ENCODE data around the gene TACC2.
"Not testable (repeated sequence)": the region's sequence is repeated elsewhere in the genome, so short reads cannot be mapped to it uniquely, and the experiment has no call there.

Gene TACC2

GRCh38 chr10:121988361-121989324, at the start of gene TACC2:
Gene TACC2 (plus strand): TSS chr10:121989163. CDS start chr10:122021982, 32,819 bp downstream.
- peak in 1 of 2 experiments; percentile 21 for DNase-seq

GRCh38 chr10:121941532-121941931, 47.4 kb upstream of the TACC2 start:
- no peak for DNase-seq

GRCh38 chr10:121942749-121943416, 46.1 kb upstream of the TACC2 start:
- no peak for DNase-seq

GRCh38 chr10:121947343-121948330, 41.3 kb upstream of the TACC2 start:
- no peak for DNase-seq

DNA sequence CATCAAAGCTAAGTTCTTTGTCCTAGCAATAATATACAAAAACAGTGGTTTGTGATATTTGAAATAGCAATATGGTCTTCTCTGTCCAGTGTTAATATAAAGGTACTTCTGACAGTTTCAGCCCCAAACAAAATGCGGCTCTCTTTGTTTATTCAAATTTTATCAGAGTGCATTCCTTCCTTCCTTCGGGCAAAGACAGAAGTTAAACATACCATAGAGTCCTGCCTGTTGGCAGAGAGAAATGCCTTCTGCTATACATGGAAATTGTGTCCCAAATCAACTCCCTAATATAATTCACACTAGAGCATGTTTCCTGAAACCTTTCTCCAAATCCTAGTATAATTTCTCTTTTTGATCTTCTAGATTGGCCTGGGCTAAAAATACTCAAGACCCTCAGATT, 39.9 kb upstream of the TACC2 start:
- DNase-seq = no peak

GRCh38 chr10:121949451-121949850, 39.5 kb upstream of the TACC2 start:
- no peak for DNase-seq

DNA sequence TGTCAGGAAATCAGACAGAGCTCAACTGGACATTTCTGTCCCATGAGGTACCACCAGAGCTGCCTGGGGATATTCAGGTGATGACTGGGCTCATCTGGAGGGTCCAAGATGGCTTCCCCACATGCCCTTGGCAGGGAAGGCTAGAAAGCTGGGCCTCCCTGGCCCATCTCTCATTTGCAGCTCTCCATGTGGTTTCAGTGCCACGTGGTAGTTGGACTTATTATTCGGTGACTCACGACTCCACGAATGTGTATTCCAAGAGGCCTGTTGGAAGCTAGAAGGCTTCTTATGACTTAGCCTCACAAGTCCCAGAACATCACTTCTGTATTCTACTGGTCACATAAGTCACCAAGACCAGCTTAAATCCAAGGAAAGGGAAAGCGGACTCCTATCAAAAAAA, 36.7 kb upstream of the TACC2 start:
- no peak for DNase-seq

DNA sequence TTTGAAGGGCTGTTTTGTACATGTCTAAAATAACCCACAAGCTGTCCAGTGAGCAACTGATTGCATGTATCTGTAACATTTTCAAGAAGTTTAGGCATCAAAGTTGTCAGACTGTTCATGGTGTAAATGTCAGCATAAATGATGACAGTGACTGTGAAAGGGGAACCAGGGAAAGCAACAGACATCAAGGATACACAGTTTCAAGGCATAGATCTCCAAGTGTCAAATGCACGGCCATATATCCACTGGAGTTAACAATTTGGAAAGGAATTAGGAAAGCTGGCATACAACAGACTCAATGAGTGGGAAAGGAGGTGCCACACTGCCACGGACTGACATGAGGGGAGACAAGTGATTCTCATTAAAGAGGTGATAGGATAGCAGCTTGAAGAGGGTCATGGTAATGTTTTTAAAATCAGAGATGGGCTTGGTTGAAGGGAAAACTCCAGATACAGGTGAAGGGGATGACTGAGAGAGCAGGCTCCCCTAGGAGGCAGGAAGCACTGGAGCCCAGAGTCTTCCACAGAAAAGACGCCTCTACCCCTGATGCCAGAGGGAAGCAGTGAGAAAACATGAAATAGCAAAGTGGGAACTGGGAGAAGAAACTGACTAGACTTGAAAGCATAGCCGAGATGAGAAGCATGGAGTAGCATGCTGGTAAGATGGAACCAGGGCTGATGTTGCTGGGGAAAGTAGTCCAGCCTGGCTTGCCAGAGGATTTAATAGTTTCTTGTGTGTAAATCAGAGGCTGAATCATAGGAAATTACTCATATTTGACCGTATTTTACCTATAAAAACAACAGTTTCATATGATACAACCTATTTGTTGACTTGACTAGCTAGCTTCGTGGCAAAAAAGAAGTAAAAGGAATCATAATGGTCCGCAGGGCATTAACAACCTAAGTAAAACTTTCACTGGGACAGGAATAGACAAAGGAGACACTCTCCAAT, 32.6 kb upstream of the TACC2 start:
- no peak for DNase-seq

- no peak for DNase-seq
Measured at GRCh38 chr10:121959671-121960070, 29.3 kb upstream of the TACC2 start.

GRCh38 chr10:121961456-121961855, 27.5 kb upstream of the TACC2 start:
- DNase-seq = no peak

GRCh38 chr10:121965996-121966395, 23.0 kb upstream of the TACC2 start:
- no peak for DNase-seq

DNA sequence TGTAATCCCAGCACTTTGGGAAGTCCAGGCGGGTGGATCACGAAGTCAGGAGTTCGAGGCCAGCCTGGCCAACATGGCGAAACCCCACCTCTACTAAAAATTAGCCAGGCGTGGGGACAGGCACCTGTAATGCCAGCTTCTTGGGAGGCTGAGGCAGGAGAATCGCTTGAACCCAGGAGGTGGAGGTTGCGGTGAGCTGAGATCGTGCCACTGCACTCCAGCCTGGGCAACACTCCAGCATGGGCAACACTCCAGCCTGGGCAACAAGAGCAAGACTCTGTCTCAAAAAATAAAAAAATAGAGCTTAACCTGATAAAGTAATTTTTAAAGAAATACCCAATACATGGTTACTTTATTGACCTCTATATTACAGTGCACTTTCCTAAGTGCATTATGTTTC, 19.9 kb upstream of the TACC2 start:
- DNase-seq = not testable (repeated sequence)

- DNase-seq = no peak
Measured at GRCh38 chr10:121974019-121974534, 14.9 kb upstream of the TACC2 start.

DNA sequence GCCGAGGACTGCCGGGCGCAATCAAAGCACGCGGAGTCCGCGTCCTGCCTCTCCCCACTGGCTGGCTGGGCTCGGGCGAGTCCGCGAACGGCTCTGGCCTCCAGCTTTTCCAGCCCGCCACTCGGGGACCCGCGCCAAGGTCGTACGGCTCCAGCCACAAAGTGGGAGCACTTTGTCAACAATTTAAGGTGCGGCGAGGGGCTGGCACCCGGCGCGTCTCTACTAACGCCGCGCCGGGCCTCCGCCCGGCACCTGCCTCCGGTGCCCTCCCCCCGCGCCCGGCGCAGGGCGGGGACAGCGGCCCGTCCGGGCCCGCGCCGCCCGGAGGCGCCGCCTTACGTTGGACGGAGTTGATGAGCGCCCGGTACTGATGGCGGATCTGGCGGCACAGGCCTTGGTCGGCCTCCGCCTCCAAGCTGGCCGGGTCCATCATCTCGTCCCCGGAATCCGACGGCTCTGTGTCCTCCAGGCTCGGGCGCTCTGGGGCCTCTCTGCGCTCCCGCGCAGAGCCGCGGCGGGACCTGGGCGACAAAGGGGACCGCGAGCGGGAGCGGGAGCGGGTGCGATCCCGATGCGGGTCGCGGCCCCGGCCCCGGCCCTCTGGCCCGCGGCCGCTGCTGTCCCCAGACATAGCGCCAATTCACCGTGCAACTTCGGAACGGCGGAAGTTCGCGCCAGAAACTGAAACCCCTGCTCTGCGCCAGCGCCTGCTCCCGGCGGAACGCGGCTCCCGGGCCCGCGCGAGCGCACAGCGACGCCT, 14.2 kb upstream of the TACC2 start, which contains the start of gene NSMCE4A:
TSS of gene NSMCE4A (minus strand) at position 683 of the 760 bp plus-strand sequence. CDS start at position 631, 52 bp downstream.
- peak; percentile 80 to 87 for DNase-seq

- DNase-seq = no peak
Measured at GRCh38 chr10:121975295-121976086, 13.5 kb upstream of the TACC2 start.

GRCh38 chr10:121976607-121977006, 12.4 kb upstream of the TACC2 start:
- DNase-seq = no peak

DNA sequence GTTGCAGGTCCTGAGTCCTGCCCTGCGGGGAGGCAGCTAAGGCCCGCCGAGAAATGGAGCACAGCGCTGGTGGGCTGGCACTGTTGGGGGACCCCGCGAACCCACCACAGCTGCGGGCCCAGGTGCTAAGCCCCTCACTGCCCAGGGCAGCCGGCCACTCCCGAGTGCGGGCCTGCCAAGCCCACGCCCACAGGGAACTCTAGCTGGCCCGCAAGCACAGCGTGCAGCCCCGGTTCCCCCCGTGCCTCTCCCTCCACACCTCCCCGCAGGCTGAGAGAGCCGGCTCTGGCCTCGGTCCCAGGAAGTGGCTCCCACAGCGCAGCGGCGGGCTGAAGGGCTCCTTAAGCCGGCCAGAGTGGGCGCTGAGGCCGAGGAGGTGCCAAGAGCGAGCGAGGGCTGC, 10.5 kb upstream of the TACC2 start:
- no peak for DNase-seq

GRCh38 chr10:121981346-121981745, 7.6 kb upstream of the TACC2 start:
- no peak for DNase-seq

GRCh38 chr10:121983852-121984251, 5.1 kb upstream of the TACC2 start:
- no peak for DNase-seq

- no peak for DNase-seq
Measured at GRCh38 chr10:121984463-121984862, 4.5 kb upstream of the TACC2 start.
